Stimulated activated naive CD8-positive, alpha-beta T cell treated with anti-CD3 and anti-CD28 coated beads, Interleukin-15, amount 100 ng/mL, for 72 hours (primary cell): ENCODE results near the gene TSSK1B.
A peak's percentile ranks its signal among the peaks of the same experiment; 100 is the strongest.
"Not testable (repeated sequence)": the region's sequence is repeated elsewhere in the genome, so short reads cannot be mapped to it uniquely, and the experiment has no call there.

Experiments used
- ATAC-seq: fragments of 150-1000 bp; cut with Tn5 transposase; 2 replicates; pipeline ENCODE4 v1.10.0; 2021; ENCODE audit warnings: mild to moderate bottlenecking, moderate library complexity
- DNase-seq, 2 donors: peaks; one replicate each; pipeline ENCODE4 v3.0.0; 2021 to 2022
- H3K27ac Mint-ChIP-seq, 2 donors: one replicate each; pipeline ENCODE4 v1.8.0; 2022; ENCODE audit warnings: mild to moderate bottlenecking in 2 of 2, mixed read lengths in 2 of 2, moderate library complexity in 2 of 2
- H3K27me3 Mint-ChIP-seq: one replicate; pipeline ENCODE4 v1.8.0; 2022; ENCODE audit warnings: mixed read lengths
- H3K4me1 Mint-ChIP-seq: one replicate; pipeline ENCODE4 v1.8.0; 2022; ENCODE audit warnings: mild to moderate bottlenecking, mixed read lengths
- H3K4me3 Mint-ChIP-seq, 2 donors: one replicate each; pipeline ENCODE4 v1.8.0; 2022; ENCODE audit warnings: mild to moderate bottlenecking in 2 of 2, mixed read lengths in 2 of 2, moderate library complexity in 1 of 2
- H3K9me3 Mint-ChIP-seq, 2 donors: one replicate each; pipeline ENCODE4 v1.8.0; 2022; ENCODE audit warnings: mixed read lengths in 2 of 2

TSSK1B gene

GRCh38 chr5:113434889-113435288 is at the start of gene TSSK1B:
Gene TSSK1B, minus strand, starts transcription at chr5:113434989. Its CDS starts 150 bp downstream, at chr5:113434839.
- ATAC-seq (peak; percentile 23), DNase-seq (no peak)
- H3K9me3 Mint-ChIP-seq = no peaks in the 10 kb centered on the region
- no peak within 1 kb of the TSS for H3K4me3 Mint-ChIP-seq
- H3K4me1 Mint-ChIP-seq = peaks cover 6% of the 10 kb centered on the region
- H3K27me3 Mint-ChIP-seq = no peaks in the 10 kb centered on the region
- no peak within 1 kb of the TSS for H3K27ac Mint-ChIP-seq

- peaks cover 48% of the 10 kb centered on the region for H3K27me3 Mint-ChIP-seq
- no peak overlapping the region for H3K27ac Mint-ChIP-seq
- H3K4me3 Mint-ChIP-seq = no peak overlapping the region
- no peaks in the 10 kb centered on the region for H3K9me3 Mint-ChIP-seq
- no peaks in the 10 kb centered on the region for H3K4me1 Mint-ChIP-seq
- ATAC-seq = no peak
- DNase-seq = no peak
Observed at GRCh38 chr5:113480243-113480642, 45.5 kb upstream of the TSSK1B start.

GRCh38 chr5:113478691-113479090 is 43.9 kb upstream of the TSSK1B start:
- DNase-seq (no peak), ATAC-seq (no peak)
- Mint-ChIP-seq H3K4me3 (no peak overlapping the region), H3K9me3 (no peaks in the 10 kb centered on the region), H3K27ac (no peak overlapping the region), H3K4me1 (no peaks in the 10 kb centered on the region), H3K27me3 (peaks cover 43% of the 10 kb centered on the region)

- ATAC-seq = no peak
- Mint-ChIP-seq H3K4me1 (no peaks in the 10 kb centered on the region), H3K27ac (no peak overlapping the region), H3K9me3 (peaks cover 4 to 13% of the 10 kb centered on the region in 2 donors), H3K4me3 (no peak overlapping the region), H3K27me3 (peaks cover 42% of the 10 kb centered on the region)
- no peak for DNase-seq
Observed at GRCh38 chr5:113474100-113474728, 39.4 kb upstream of the TSSK1B start.

GRCh38 chr5:113463032-113463431 is 28.2 kb upstream of the TSSK1B start:
- ATAC-seq = no peak
- Mint-ChIP-seq H3K27me3 (no peaks in the 10 kb centered on the region), H3K4me3 (no peak overlapping the region), H3K27ac (no peak overlapping the region), H3K4me1 (no peaks in the 10 kb centered on the region), H3K9me3 (no peaks in the 10 kb centered on the region)
- DNase-seq = no peak

GRCh38 chr5:113457106-113457505 is 22.3 kb upstream of the TSSK1B start:
- not testable (repeated sequence) for H3K9me3 Mint-ChIP-seq

GRCh38 chr5:113452941-113453340 is 18.2 kb upstream of the TSSK1B start:
- Mint-ChIP-seq H3K9me3 (no peaks in the 10 kb centered on the region), H3K27me3 (peaks cover 2% of the 10 kb centered on the region), H3K4me3 (no peak overlapping the region), H3K4me1 (peaks cover 5% of the 10 kb centered on the region), H3K27ac (no peak overlapping the region)
- ATAC-seq = no peak
- no peak for DNase-seq

More at GRCh38 chr5:113457106-113457505, 22.3 kb upstream of the TSSK1B start:
- H3K27ac Mint-ChIP-seq, H3K27me3 Mint-ChIP-seq, ATAC-seq, H3K4me1 Mint-ChIP-seq, DNase-seq, H3K4me3 Mint-ChIP-seq: not testable (repeated sequence)

GRCh38 chr5:113451797-113452196 is 17.0 kb upstream of the TSSK1B start:
- peaks cover 5% of the 10 kb centered on the region for H3K4me1 Mint-ChIP-seq
- no peak overlapping the region for H3K27ac Mint-ChIP-seq
- DNase-seq = no peak
- H3K27me3 Mint-ChIP-seq = peaks cover 12% of the 10 kb centered on the region
- H3K9me3 Mint-ChIP-seq = no peaks in the 10 kb centered on the region
- ATAC-seq = no peak
- H3K4me3 Mint-ChIP-seq = no peak overlapping the region

- H3K27me3 Mint-ChIP-seq = peaks cover 21% of the 10 kb centered on the region
- DNase-seq = no peak
- ATAC-seq = no peak
Observed at GRCh38 chr5:113450929-113451328, 16.1 kb upstream of the TSSK1B start.

GRCh38 chr5:113450462-113450861 is 15.7 kb upstream of the TSSK1B start:
- Mint-ChIP-seq H3K4me1 (peaks cover 5% of the 10 kb centered on the region), H3K27ac (no peak overlapping the region), H3K9me3 (no peaks in the 10 kb centered on the region), H3K4me3 (no peak overlapping the region), H3K27me3 (peaks cover 25% of the 10 kb centered on the region)
- DNase-seq (no peak), ATAC-seq (no peak)

More at GRCh38 chr5:113450929-113451328, 16.1 kb upstream of the TSSK1B start:
- peaks cover 5% of the 10 kb centered on the region for H3K4me1 Mint-ChIP-seq
- no peaks in the 10 kb centered on the region for H3K9me3 Mint-ChIP-seq
- no peak overlapping the region for H3K4me3 Mint-ChIP-seq
- H3K27ac Mint-ChIP-seq = no peak overlapping the region

GRCh38 chr5:113448252-113448651 is 13.5 kb upstream of the TSSK1B start:
- Mint-ChIP-seq H3K9me3 (no peaks in the 10 kb centered on the region), H3K27ac (no peak overlapping the region), H3K27me3 (peaks cover 25% of the 10 kb centered on the region), H3K4me3 (no peak overlapping the region), H3K4me1 (peaks cover 5% of the 10 kb centered on the region)
- DNase-seq (no peak), ATAC-seq (no peak)

GRCh38 chr5:113447498-113448050 is 12.8 kb upstream of the TSSK1B start:
- no peak for DNase-seq
- Mint-ChIP-seq H3K9me3 (no peaks in the 10 kb centered on the region), H3K4me3 (no peak overlapping the region), H3K27me3 (peaks cover 30% of the 10 kb centered on the region), H3K27ac (no peak overlapping the region), H3K4me1 (peaks cover 5% of the 10 kb centered on the region)
- ATAC-seq = no peak

- H3K4me3 Mint-ChIP-seq = no peak overlapping the region
Observed at GRCh38 chr5:113446358-113446927, 11.7 kb upstream of the TSSK1B start.

GRCh38 chr5:113437111-113437510 is 2.3 kb upstream of the TSSK1B start:
- ATAC-seq (no peak), DNase-seq (no peak)
- H3K4me1 Mint-ChIP-seq = peaks cover 6% of the 10 kb centered on the region
- H3K4me3 Mint-ChIP-seq = no peak overlapping the region
- no peaks in the 10 kb centered on the region for H3K9me3 Mint-ChIP-seq
- H3K27me3 Mint-ChIP-seq = no peaks in the 10 kb centered on the region
- H3K27ac Mint-ChIP-seq = no peak overlapping the region

More at GRCh38 chr5:113446358-113446927, 11.7 kb upstream of the TSSK1B start:
- no peak for DNase-seq
- no peak for ATAC-seq
- no peak overlapping the region for H3K27ac Mint-ChIP-seq
- peaks cover 5% of the 10 kb centered on the region for H3K4me1 Mint-ChIP-seq
- no peaks in the 10 kb centered on the region for H3K9me3 Mint-ChIP-seq
- H3K27me3 Mint-ChIP-seq = peaks cover 30% of the 10 kb centered on the region

GRCh38 chr5:113435575-113435974 is 786 bp upstream of the TSSK1B start:
- DNase-seq = no peak
- H3K4me3 Mint-ChIP-seq = no peak overlapping the region
- ATAC-seq = peak; percentile 19
- no peaks in the 10 kb centered on the region for H3K27me3 Mint-ChIP-seq
- no peak overlapping the region for H3K27ac Mint-ChIP-seq
- peaks cover 6% of the 10 kb centered on the region for H3K4me1 Mint-ChIP-seq
- no peaks in the 10 kb centered on the region for H3K9me3 Mint-ChIP-seq

- Mint-ChIP-seq H3K27ac (no peak overlapping the region), H3K9me3 (no peaks in the 10 kb centered on the region), H3K4me1 (peaks cover 6% of the 10 kb centered on the region), H3K4me3 (no peak overlapping the region), H3K27me3 (no peaks in the 10 kb centered on the region)
- no peak for DNase-seq
- ATAC-seq = no peak
Observed at GRCh38 chr5:113433862-113434612, 752 bp downstream of the TSSK1B start.
